Chondrocyte (in vitro differentiated cells): ENCODE data around the gene CLIC3. TPM values are rescaled to one million over a fixed set of nuclear protein-coding genes. Genes with fewer than 3 reads are reported as not detected.

Source experiments
- DNase-seq: peaks from one replicate; pipeline ENCODE4 v3.0.0; 2021; ENCODE audit warnings: mixed read lengths, low spot score
- H3K27ac Mint-ChIP-seq: one replicate; pipeline ENCODE4 v1.8.0; 2021; ENCODE audit warnings: mild to moderate bottlenecking, moderate library complexity, mixed read lengths; ENCODE audit not compliant: unreplicated experiment
- H3K27me3 Mint-ChIP-seq: 2 replicates; pipeline ENCODE4 v1.8.0; 2021; ENCODE audit warnings: low read depth, mixed read lengths
- H3K36me3 Mint-ChIP-seq: 2 replicates; pipeline ENCODE4 v1.8.0; 2021; ENCODE audit warnings: low read depth, mixed read lengths
- H3K4me1 Mint-ChIP-seq: 2 replicates; pipeline ENCODE4 v1.8.0; 2021; ENCODE audit warnings: low read depth, mild to moderate bottlenecking, mixed read lengths
- H3K4me3 Mint-ChIP-seq: one replicate; pipeline ENCODE4 v1.8.0; 2021; ENCODE audit warnings: mild to moderate bottlenecking, moderate library complexity, mixed read lengths; ENCODE audit not compliant: unreplicated experiment
- H3K9me3 Mint-ChIP-seq: 2 replicates; pipeline ENCODE4 v1.8.0; 2021; ENCODE audit warnings: low read depth, mixed read lengths
- total RNA-seq: library from RNA; stranded (reverse); gene quantifications from 3 replicates; pipeline ENCODE4 v1.2.1, GENCODE V29; 2021
- TF ChIP-seq, protein P1 (sequence below): fragments of 200-600 bp; sonication (generic); IDR thresholded peaks from 2 replicates; pipeline ENCODE4 v1.5.0; 2021; ENCODE audit warnings: antibody characterized with exemption, mild to moderate bottlenecking, moderate library complexity

CLIC3 gene
- total RNA-seq, 1 donor from 2014 or later: 5.5 TPM

- H3K4me1 Mint-ChIP-seq: peaks cover 12% of the 10 kb centered on the region
- no peaks in the 10 kb centered on the region for H3K9me3 Mint-ChIP-seq
- H3K27me3 Mint-ChIP-seq: no peaks in the 10 kb centered on the region
- H3K27ac Mint-ChIP-seq: no peak overlapping the region
- no peak for DNase-seq
- no peak overlapping the region for H3K4me3 Mint-ChIP-seq
- TF ChIP-seq, protein P1, sequence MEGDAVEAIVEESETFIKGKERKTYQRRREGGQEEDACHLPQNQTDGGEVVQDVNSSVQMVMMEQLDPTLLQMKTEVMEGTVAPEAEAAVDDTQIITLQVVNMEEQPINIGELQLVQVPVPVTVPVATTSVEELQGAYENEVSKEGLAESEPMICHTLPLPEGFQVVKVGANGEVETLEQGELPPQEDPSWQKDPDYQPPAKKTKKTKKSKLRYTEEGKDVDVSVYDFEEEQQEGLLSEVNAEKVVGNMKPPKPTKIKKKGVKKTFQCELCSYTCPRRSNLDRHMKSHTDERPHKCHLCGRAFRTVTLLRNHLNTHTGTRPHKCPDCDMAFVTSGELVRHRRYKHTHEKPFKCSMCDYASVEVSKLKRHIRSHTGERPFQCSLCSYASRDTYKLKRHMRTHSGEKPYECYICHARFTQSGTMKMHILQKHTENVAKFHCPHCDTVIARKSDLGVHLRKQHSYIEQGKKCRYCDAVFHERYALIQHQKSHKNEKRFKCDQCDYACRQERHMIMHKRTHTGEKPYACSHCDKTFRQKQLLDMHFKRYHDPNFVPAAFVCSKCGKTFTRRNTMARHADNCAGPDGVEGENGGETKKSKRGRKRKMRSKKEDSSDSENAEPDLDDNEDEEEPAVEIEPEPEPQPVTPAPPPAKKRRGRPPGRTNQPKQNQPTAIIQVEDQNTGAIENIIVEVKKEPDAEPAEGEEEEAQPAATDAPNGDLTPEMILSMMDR: no peak
- H3K36me3 Mint-ChIP-seq: no peaks in the 10 kb centered on the region
Observed at GRCh38 chr9:136947028-136947891, 49.1 kb downstream of the CLIC3 start.

DNA sequence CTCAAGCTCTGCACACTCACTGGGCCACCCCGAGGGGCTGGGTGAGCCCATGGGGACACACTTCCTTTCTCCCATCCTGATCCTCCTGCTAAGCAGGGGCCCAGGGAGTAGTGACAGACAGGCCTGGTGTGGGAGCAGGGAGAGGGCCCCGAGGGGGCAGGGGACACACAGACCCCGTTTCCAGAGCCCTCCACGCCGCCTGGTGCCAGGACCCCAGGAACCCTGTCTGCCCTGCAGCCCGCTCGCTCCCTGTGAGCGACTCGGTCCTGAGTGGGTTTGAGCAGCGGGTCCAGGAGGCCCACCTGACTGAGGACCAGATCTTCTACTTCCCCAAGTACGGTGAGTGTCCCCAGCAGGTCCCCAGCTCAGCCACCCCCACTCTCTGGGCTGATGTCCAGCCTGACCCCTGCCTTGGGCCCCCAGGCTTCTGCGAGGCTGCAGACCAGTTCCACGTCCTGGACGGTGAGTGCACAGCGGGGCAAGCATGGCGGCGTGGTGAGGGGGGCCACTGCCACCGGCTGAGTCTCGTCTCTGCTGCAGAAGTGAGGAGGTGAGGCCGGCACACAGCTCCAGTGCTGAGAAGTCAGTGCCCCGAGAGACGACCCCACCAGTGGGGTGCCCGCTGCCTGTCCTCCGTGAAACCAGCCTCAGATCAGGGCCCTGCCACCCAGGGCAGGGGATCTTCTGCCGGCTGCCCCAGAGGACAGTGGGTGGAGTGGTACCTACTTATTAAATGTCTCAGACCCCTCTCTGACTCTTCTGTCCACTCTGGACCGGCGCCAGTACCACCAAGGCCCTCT, 49.9 kb downstream of the CLIC3 start:
- peaks cover 2% of the 10 kb centered on the region for H3K36me3 Mint-ChIP-seq
- no peak overlapping the region for H3K27ac Mint-ChIP-seq
- no peak for DNase-seq
- peaks cover 12% of the 10 kb centered on the region for H3K4me1 Mint-ChIP-seq
- no peaks in the 10 kb centered on the region for H3K27me3 Mint-ChIP-seq
- TF ChIP-seq, protein P1: no peak
- H3K9me3 Mint-ChIP-seq: no peaks in the 10 kb centered on the region
- H3K4me3 Mint-ChIP-seq: no peak overlapping the region

GRCh38 chr9:136945333-136946227, 50.8 kb downstream of the CLIC3 start:
- H3K4me1 Mint-ChIP-seq: peaks cover 12% of the 10 kb centered on the region
- H3K36me3 Mint-ChIP-seq: peaks cover 5% of the 10 kb centered on the region
- TF ChIP-seq, protein P1: no peak
- H3K27ac Mint-ChIP-seq: no peak overlapping the region
- H3K9me3 Mint-ChIP-seq: no peaks in the 10 kb centered on the region
- H3K4me3 Mint-ChIP-seq: no peak overlapping the region
- DNase-seq: peak; percentile 86
- H3K27me3 Mint-ChIP-seq: no peaks in the 10 kb centered on the region

Other genes with a start within 250 kb of the CLIC3 start
- not detected in 3 replicates for gene LCN6, start 248.0 kb downstream of the CLIC3 start, total RNA-seq
- gene LCN8, start 238.3 kb downstream of the CLIC3 start, total RNA-seq: not detected in 3 replicates
- gene LCN15, start 232.1 kb downstream of the CLIC3 start, total RNA-seq: not detected in 3 replicates
- 31.2 to 40.0 TPM (median 32.5 TPM) in 3 replicates for gene TMEM141, start 205.2 kb downstream of the CLIC3 start, total RNA-seq
- 0.62 to 1.5 TPM (median 1.4 TPM) in 3 replicates for gene CCDC183, start 200.2 kb downstream of the CLIC3 start, total RNA-seq
- 61.5 to 71.8 TPM (median 62.2 TPM) in 3 replicates for gene RABL6, start 188.6 kb downstream of the CLIC3 start, total RNA-seq
- 6.3 to 7.5 TPM (median 7.4 TPM) in 3 replicates for gene AJM1, start 154.1 kb downstream of the CLIC3 start, total RNA-seq
- gene PHPT1, start 147.2 kb downstream of the CLIC3 start, total RNA-seq: 165 to 193 TPM (median 192 TPM) in 3 replicates
- 7.7 to 9.2 TPM (median 7.7 TPM) in 3 replicates for gene MAMDC4, start 144.2 kb downstream of the CLIC3 start, total RNA-seq
- gene EDF1, start 130.3 kb downstream of the CLIC3 start, total RNA-seq: 296 to 328 TPM (median 320 TPM) in 3 replicates
- 9.6 to 12.4 TPM (median 10.4 TPM) in 3 replicates for gene TRAF2, start 110.1 kb downstream of the CLIC3 start, total RNA-seq
- 79.2 to 87.5 TPM (median 84.3 TPM) in 3 replicates for gene FBXW5, start 51.8 kb downstream of the CLIC3 start, total RNA-seq
- gene C8G, start 51.3 kb downstream of the CLIC3 start, total RNA-seq: 2.2 TPM in 1 of 3 replicates, not detected in the others
- 0.51 to 0.60 TPM in 2 of 3 replicates, not detected in the other for gene LCN12, start 44.3 kb downstream of the CLIC3 start, total RNA-seq
- 24.2 to 80.4 TPM (median 76.8 TPM) in 3 replicates for gene PTGDS, start 19.1 kb downstream of the CLIC3 start, total RNA-seq
- 0.15 to 5.8 TPM (median 5.2 TPM) in 3 replicates for gene LCNL1, start 13.6 kb downstream of the CLIC3 start, total RNA-seq
- gene PAXX, start 4.1 kb downstream of the CLIC3 start, total RNA-seq: 34.4 to 38.7 TPM (median 36.8 TPM) in 3 replicates
- gene ABCA2, start 31.7 kb upstream of the CLIC3 start, total RNA-seq: 55.3 to 62.4 TPM (median 59.1 TPM) in 3 replicates
- gene FUT7, start 35.5 kb upstream of the CLIC3 start, total RNA-seq: not detected in 3 replicates
- 88.1 to 90.8 TPM (median 88.7 TPM) in 3 replicates for gene NPDC1, start 49.6 kb upstream of the CLIC3 start, total RNA-seq
- 0.15 TPM in 1 of 3 replicates, not detected in the others for gene ENTPD2, start 57.5 kb upstream of the CLIC3 start, total RNA-seq
- 0.87 to 3.2 TPM (median 2.5 TPM) in 3 replicates for gene SAPCD2, start 74.0 kb upstream of the CLIC3 start, total RNA-seq
- 26.1 to 44.0 TPM (median 41.7 TPM) in 3 replicates for gene UAP1L1, start 80.9 kb upstream of the CLIC3 start, total RNA-seq
- gene MAN1B1, start 90.4 kb upstream of the CLIC3 start, total RNA-seq: 105 to 117 TPM (median 106 TPM) in 3 replicates
- 54.0 to 85.0 TPM (median 82.2 TPM) in 3 replicates for gene DPP7, start 118.2 kb upstream of the CLIC3 start, total RNA-seq
- 0.07 TPM in 1 of 3 replicates, not detected in the others for gene GRIN1, start 142.6 kb upstream of the CLIC3 start, total RNA-seq
- gene LRRC26, start 173.5 kb upstream of the CLIC3 start, total RNA-seq: not detected in 3 replicates
- gene TMEM210, start 175.5 kb upstream of the CLIC3 start, total RNA-seq: not detected in 3 replicates
- gene ANAPC2, start 192.0 kb upstream of the CLIC3 start, total RNA-seq: 40.3 to 62.6 TPM (median 41.0 TPM) in 3 replicates
- 54.5 to 57.8 TPM (median 55.5 TPM) in 3 replicates for gene SSNA1, start 192.1 kb upstream of the CLIC3 start, total RNA-seq
- gene TPRN, start 204.2 kb upstream of the CLIC3 start, total RNA-seq: 19.5 to 20.0 TPM (median 19.7 TPM) in 3 replicates
- 34.9 to 36.8 TPM (median 36.7 TPM) in 3 replicates for gene TMEM203, start 209.1 kb upstream of the CLIC3 start, total RNA-seq
- 10.8 to 17.7 TPM (median 13.2 TPM) in 3 replicates for gene NDOR1, start 209.1 kb upstream of the CLIC3 start, total RNA-seq
- 3.3 to 4.4 TPM (median 3.6 TPM) in 3 replicates for gene RNF208, start 225.7 kb upstream of the CLIC3 start, total RNA-seq
- 0.44 to 0.92 TPM (median 0.79 TPM) in 3 replicates for gene CYSRT1, start 228.6 kb upstream of the CLIC3 start, total RNA-seq
- 0.22 TPM in 1 of 3 replicates, not detected in the others for gene RNF224, start 230.9 kb upstream of the CLIC3 start, total RNA-seq
- not detected in 3 replicates for gene SLC34A3, start 234.3 kb upstream of the CLIC3 start, total RNA-seq
- gene TUBB4B, start 244.7 kb upstream of the CLIC3 start, total RNA-seq: 117 to 155 TPM (median 121 TPM) in 3 replicates